Posterior cingulate gyrus (tissue), 11 donors: ENCODE results near the gene NOX1.
"Not testable (repeated sequence)": the region's sequence is repeated elsewhere in the genome, so short reads cannot be mapped to it uniquely, and the experiment has no call there.

Experiments used
- DNase-seq, 10 donors: peaks; one replicate each; pipeline versions ENCODE4 v3.0.0 to v3.0.0-alpha.2; 2020 to 2021; ENCODE audit warnings: mixed read lengths in 3 of 10
- intact Hi-C: fragments of 100-400 bp; cut with DNase I; formaldehyde crosslinking; loops from one replicate; pipeline ENCODE4 v1.15.1; 2023

The NOX1 gene

GRCh38 chrX:100819837-100820666 lies 54.1 kb downstream of the NOX1 start, which contains the start of gene CSTF2:
Gene CSTF2, plus strand, starts transcription at chrX:100820391. Its CDS starts 26 bp downstream, at chrX:100820417.
- intact Hi-C loops = no loop called here
- DNase-seq = peak; percentile 65 to 97 (median 82)

GRCh38 chrX:100819534-100819836 lies 54.7 kb downstream of the NOX1 start:
- intact Hi-C loops = no loop called here
- DNase-seq = peak in 1 of 10 donors; percentile 7

GRCh38 chrX:100817340-100817739 lies 56.8 kb downstream of the NOX1 start:
- intact Hi-C loops = no loop called here
- no peak for DNase-seq

- intact Hi-C loops = no loop called here
- no peak for DNase-seq
Observed at GRCh38 chrX:100812216-100813158, 61.7 kb downstream of the NOX1 start.

GRCh38 chrX:100808265-100808664 lies 65.9 kb downstream of the NOX1 start:
- intact Hi-C loops, DNase-seq: not testable (repeated sequence)

GRCh38 chrX:100804780-100805179 lies 69.4 kb downstream of the NOX1 start:
- intact Hi-C loops = no loop called here
- no peak for DNase-seq

GRCh38 chrX:100802843-100803242 lies 71.3 kb downstream of the NOX1 start:
- DNase-seq = no peak
- intact Hi-C loops = no loop called here

GRCh38 chrX:100798484-100799214 lies 75.5 kb downstream of the NOX1 start:
- no peak for DNase-seq
- intact Hi-C loops = no loop called here

- intact Hi-C loops = no loop called here
- no peak for DNase-seq
Observed at GRCh38 chrX:100797359-100797758, 76.8 kb downstream of the NOX1 start.

- intact Hi-C loops, DNase-seq: not testable (repeated sequence)
Observed at GRCh38 chrX:100796371-100796770, 77.8 kb downstream of the NOX1 start.
